H1 (cell line): ENCODE data around the gene FAM184B. TPM values are rescaled to one million over a fixed set of nuclear protein-coding genes. Genes with fewer than 3 reads are reported as not detected.

Experiments used
- CTCF ChIA-PET: fragments of 300-600 bp; sonication (Branson Sonifier 250); formaldehyde crosslinking; loops from one replicate; lab custom pipeline; 2021; ENCODE audit not compliant: partially characterized antibody; lab: Charles Lee
- POLR2A ChIA-PET: fragments of 300-600 bp; sonication (Branson Sonifier 250); formaldehyde crosslinking; loops from one replicate; lab custom pipeline; 2021; ENCODE audit warnings: inconsistent platforms; ENCODE audit not compliant: partially characterized antibody; lab: Charles Lee
- DNase-seq, 2 experiments: peaks; one replicate each; pipeline versions ENCODE4 v3.0.0 to v3.0.0-alpha.2; 2010 to 2022; ENCODE audit warnings: low spot score in 2 of 2, low read depth in 1 of 2, mixed read lengths in 1 of 2
- FAIRE-seq: peaks from 2 replicates; lab custom pipeline; 2011; peaks lifted over from hg19 to GRCh38; lab: Jason Lieb, UNC
- H2AFZ ChIP-seq: 2 replicates; pipeline ENCODE4 v1.8.1; 2012; ENCODE audit warnings: low read length, inconsistent platforms
- H2AK5ac ChIP-seq: 2 replicates; pipeline ENCODE4 v1.6.1; 2013; ENCODE audit warnings: low read depth, low read length
- H2BK120ac ChIP-seq: replicated peaks from 2 replicates; pipeline ENCODE3; 2013; ENCODE audit warnings: low read depth, low read length, inconsistent platforms
- H2BK12ac ChIP-seq: 2 replicates; pipeline ENCODE4 v1.6.1; 2013; ENCODE audit warnings: low read depth, low read length
- H2BK15ac ChIP-seq: 2 replicates; pipeline ENCODE4 v1.6.1; 2013; ENCODE audit warnings: low read length
- H2BK20ac ChIP-seq: 2 replicates; pipeline ENCODE4 v1.6.1; 2013; ENCODE audit warnings: low read length
- H2BK5ac ChIP-seq: 2 replicates; pipeline ENCODE4 v1.6.1; 2013; ENCODE audit warnings: low read depth, low read length
- H3K14ac ChIP-seq: 2 replicates; pipeline ENCODE4 v1.6.1; 2013; ENCODE audit warnings: inconsistent platforms; ENCODE audit not compliant: insufficient read length
- H3K18ac ChIP-seq: 2 replicates; pipeline ENCODE4 v1.6.1; 2013; ENCODE audit warnings: low read length; ENCODE audit errors: extremely low read depth
- H3K23ac ChIP-seq: 2 replicates; pipeline ENCODE4 v1.6.1; 2013; ENCODE audit warnings: inconsistent platforms; ENCODE audit not compliant: insufficient read length
- H3K23me2 ChIP-seq: 2 replicates; pipeline ENCODE4 v1.6.1; 2013; ENCODE audit warnings: low read depth, low read length
- H3K27ac ChIP-seq: 2 replicates; pipeline ENCODE4 v1.6.1; 2011; ENCODE audit warnings: low read depth, low read length, inconsistent platforms
- H3K27me3 ChIP-seq, 4 experiments: replicated peaks in 1 of 4; 1 replicate in 1 of 4; 2 replicates in 3 of 4; pipeline versions ENCODE4 v1.6.1 to v1.8.1; 2011 to 2013; ENCODE audit warnings: low read length in 3 of 4, mild to moderate bottlenecking in 3 of 4, inconsistent platforms in 2 of 4, mixed read lengths in 2 of 4, moderate library complexity in 1 of 4; ENCODE audit not compliant: control insufficient read depth in 3 of 4, insufficient read depth in 3 of 4; ENCODE audit errors: extremely low read depth in 1 of 4
- H3K36me3 ChIP-seq, 4 experiments: 2 replicates each; pipeline versions ENCODE4 v1.6.1 to v1.8.1; 2011 to 2013; ENCODE audit warnings: mild to moderate bottlenecking in 4 of 4, low read length in 3 of 4, moderate library complexity in 2 of 4, control low read depth in 1 of 4, inconsistent platforms in 1 of 4; ENCODE audit not compliant: insufficient read depth in 4 of 4, control insufficient read depth in 2 of 4
- H3K4ac ChIP-seq: replicated peaks from 2 replicates; pipeline ENCODE3; 2013; ENCODE audit warnings: low read length, low read depth, mixed read lengths, inconsistent platforms; ENCODE audit not compliant: insufficient read length
- H3K4me1 ChIP-seq, 4 experiments: replicated peaks in 1 of 4; 1 replicate in 1 of 4; 2 replicates in 3 of 4; pipeline versions ENCODE4 v1.6.1 to v1.8.1; 2011 to 2013; ENCODE audit warnings: low read length in 3 of 4, inconsistent platforms in 2 of 4, mixed read lengths in 1 of 4; ENCODE audit not compliant: insufficient read depth in 4 of 4, control insufficient read depth in 3 of 4
- H3K4me2 ChIP-seq, 2 experiments: 2 replicates each; pipeline versions ENCODE4 v1.6.1 to v1.8.1; 2011 to 2013; ENCODE audit warnings: low read depth in 2 of 2, low read length in 2 of 2, control low read depth in 1 of 2, inconsistent platforms in 1 of 2, mild to moderate bottlenecking in 1 of 2; ENCODE audit not compliant: insufficient read depth in 1 of 2
- H3K4me3 ChIP-seq, 4 experiments: fragments of 200-600, 300-600 bp in 1 of 4; sonication (generic), shearing (Covaris generic), sonication (Bioruptor Twin) in 1 of 4; 2 replicates each; pipeline versions ENCODE4 v1.5.1 to v1.8.1; 2011 to 2016; ENCODE audit warnings: low read length in 4 of 4, low read depth in 3 of 4, control low read depth in 2 of 4, inconsistent platforms in 2 of 4, mild to moderate bottlenecking in 2 of 4, mixed read lengths in 1 of 4, moderate library complexity in 1 of 4; ENCODE audit not compliant: insufficient read depth in 2 of 4; ENCODE audit errors: extremely low read depth in 1 of 4
- H3K56ac ChIP-seq: replicated peaks from 2 replicates; pipeline ENCODE3; 2013; ENCODE audit warnings: low read depth, mild to moderate bottlenecking, mixed read lengths, low read length, inconsistent platforms; ENCODE audit not compliant: insufficient read length
- H3K79me1 ChIP-seq: 2 replicates; pipeline ENCODE4 v1.6.1; 2013; ENCODE audit warnings: low read depth, low read length, control low read depth
- H3K79me2 ChIP-seq, 2 experiments: 2 replicates each; pipeline versions ENCODE4 v1.6.1 to v1.8.1; 2012 to 2013; ENCODE audit warnings: low read length in 2 of 2, mild to moderate bottlenecking in 2 of 2, inconsistent platforms in 1 of 2; ENCODE audit not compliant: insufficient read depth in 2 of 2, control insufficient read depth in 1 of 2
- H3K9ac ChIP-seq, 4 experiments: replicated peaks in 1 of 4; 1 replicate in 1 of 4; 2 replicates in 3 of 4; pipeline versions ENCODE4 v1.6.1 to v1.8.1; 2011 to 2013; ENCODE audit warnings: low read depth in 3 of 4, low read length in 3 of 4, control low read depth in 2 of 4, mild to moderate bottlenecking in 2 of 4, moderate library complexity in 2 of 4, inconsistent platforms in 1 of 4; ENCODE audit errors: extremely low read depth in 1 of 4
- H3K9me3 ChIP-seq, 2 experiments: 2 replicates each; pipeline versions ENCODE4 v1.6.1 to v1.8.1; 2012 to 2013; ENCODE audit warnings: mild to moderate bottlenecking in 2 of 2, moderate library complexity in 2 of 2, control low read depth in 1 of 2, inconsistent platforms in 1 of 2, low read depth in 1 of 2, low read length in 1 of 2, mixed read lengths in 1 of 2; ENCODE audit not compliant: insufficient read depth in 2 of 2
- H4K20me1 ChIP-seq, 2 experiments: replicated peaks in 1 of 2; 2 replicates each; pipeline versions ENCODE3 to v1.8.1; 2011 to 2013; ENCODE audit warnings: inconsistent platforms in 2 of 2, low read length in 2 of 2, mild to moderate bottlenecking in 1 of 2; ENCODE audit not compliant: insufficient read depth in 2 of 2, control insufficient read depth in 1 of 2
- H4K5ac ChIP-seq: 2 replicates; pipeline ENCODE4 v1.6.1; 2013; ENCODE audit warnings: low read length, low read depth, mixed read lengths, inconsistent platforms; ENCODE audit not compliant: insufficient read length
- H4K8ac ChIP-seq: 2 replicates; pipeline ENCODE4 v1.8.0; 2013; ENCODE audit warnings: mild to moderate bottlenecking, moderate library complexity, low read length, inconsistent platforms; ENCODE audit not compliant: insufficient read depth; ENCODE audit errors: extremely low read depth
- H4K91ac ChIP-seq: replicated peaks from 2 replicates; pipeline ENCODE3; 2013; ENCODE audit warnings: low read length, mixed read lengths, inconsistent platforms; ENCODE audit not compliant: insufficient read length
- BRCA1 ChIP-seq: IDR thresholded peaks from 2 replicates; pipeline ENCODE4 v1.6.1; 2012; ENCODE audit warnings: low read depth, low read length, improper control_type of control experiment
- CREB1 ChIP-seq: IDR thresholded peaks from 2 replicates; pipeline ENCODE4 v1.6.1; 2012; ENCODE audit warnings: inconsistent platforms
- CTCF ChIP-seq, 3 experiments: IDR thresholded peaks; 1 replicate in 2 of 3; 2 replicates in 1 of 3; pipeline versions ENCODE4 v1.5.1 to v1.6.1; 2011; ENCODE audit warnings: low read length in 3 of 3, mild to moderate bottlenecking in 3 of 3, inconsistent platforms in 2 of 3, low read depth in 1 of 3, moderate library complexity in 1 of 3; ENCODE audit not compliant: insufficient read depth in 1 of 3; ENCODE audit errors: control extremely low read depth in 1 of 3
- GTF2F1 ChIP-seq: IDR thresholded peaks from 2 replicates; pipeline ENCODE4 v1.6.1; 2012; ENCODE audit warnings: low read depth, low read length, improper control_type of control experiment, borderline replicate concordance
- KDM1A ChIP-seq: fragments of 200-600, 300-600 bp; sonication (generic); IDR thresholded peaks from 2 replicates; pipeline ENCODE4 v1.7.1; 2016; ENCODE audit warnings: mild to moderate bottlenecking, low read length, borderline replicate concordance
- RAD21 ChIP-seq, 2 experiments: IDR thresholded peaks in 1 of 2; conservative IDR thresholded peaks in 1 of 2; 2 replicates each; pipeline ENCODE4 v1.6.1; 2011; ENCODE audit warnings: low read depth in 2 of 2, low read length in 2 of 2, improper control_type of control experiment in 1 of 2, inconsistent platforms in 1 of 2, mild to moderate bottlenecking in 1 of 2, moderate library complexity in 1 of 2
- SAP30 ChIP-seq: fragments of 300-600 bp; sonication (generic); IDR thresholded peaks from 2 replicates; pipeline ENCODE4 v1.7.1; 2012; ENCODE audit warnings: low read length, moderate library complexity, mild to moderate bottlenecking, inconsistent platforms; ENCODE audit not compliant: insufficient read depth, insufficient replicate concordance
- SIN3A ChIP-seq, 2 experiments: IDR thresholded peaks in 1 of 2; conservative IDR thresholded peaks in 1 of 2; 2 replicates each; pipeline ENCODE4 v1.6.1; 2011 to 2012; ENCODE audit warnings: low read length in 2 of 2, improper control_type of control experiment in 1 of 2, low read depth in 1 of 2, mild to moderate bottlenecking in 1 of 2
- SP1 ChIP-seq: IDR thresholded peaks from 2 replicates; pipeline ENCODE4 v1.6.1; 2011; ENCODE audit warnings: low read depth, low read length
- SP2 ChIP-seq: IDR thresholded peaks from 2 replicates; pipeline ENCODE4 v1.6.1; 2012; ENCODE audit warnings: mild to moderate bottlenecking, low read length, inconsistent platforms
- TCF12 ChIP-seq: IDR thresholded peaks from 2 replicates; pipeline ENCODE4 v1.6.1; 2011; ENCODE audit warnings: low read depth, mild to moderate bottlenecking, low read length
- ZNF274 ChIP-seq: IDR thresholded peaks from 2 replicates; pipeline ENCODE4 v1.7.0; 2012; ENCODE audit warnings: low read length, borderline replicate concordance; ENCODE audit errors: extremely low read depth
- WGBS, 2 experiments: shearing (Covaris generic) in 1 of 2; methylation state at CpG; one replicate each; pipeline versions ENCODE4 v1.1.6 to v1.1.7; 2013 to 2015; ENCODE audit warnings: low lambda C conversion rate in 2 of 2, mixed read lengths in 2 of 2, inconsistent platforms in 1 of 2, low coverage in 1 of 2, missing lambda C conversion rate in 1 of 2; ENCODE audit not compliant: insufficient replicate concordance in 2 of 2, insufficient coverage in 1 of 2, insufficient read length in 1 of 2; ENCODE audit errors: extremely low coverage in 1 of 2, missing lambda C conversion rate in 1 of 2; 5-methylcytosine and 5-hydroxymethylcytosine counted together
- polyA plus RNA-seq, 7 experiments: library from polyadenylated mRNA; depleted of rRNA in 3 of 7; stranded (reverse) in 5 of 7; unstranded in 2 of 7; fragments of >200 nt in 5 of 7; fragments of 200-250 nt in 2 of 7; gene quantifications; 1 replicate in 5 of 7; 2 replicates in 1 of 7; 4 replicates in 1 of 7; pipeline versions ENCODE4 v1.2.1 to v1.2.3, GENCODE V29; 2011 to 2013; ENCODE audit warnings: missing spikeins in 2 of 7, mixed read lengths in 2 of 7
- total RNA-seq: library from RNA; stranded (reverse); fragmentation: NEBNext Ultra II Directional; extraction: Animal tissue kit (Norgen Biotek cat#: 25700); gene quantifications from 2 replicates; pipeline ENCODE4 v1.2.1, GENCODE V29; 2021

The FAM184B gene
- total and polyA plus RNA-seq, 2 of the 8 experiments (the other 6 are each of a cell fraction or from before 2014, with no cell fraction given) = 0.05 to 0.39 TPM

- Histone ChIP-seq H2BK15ac (no peak overlapping the region), H3K79me2 (no peaks in the 10 kb centered on the region), H3K9ac (no peak overlapping the region), H3K56ac (no peak overlapping the region), H2AFZ (no peak overlapping the region), H3K23ac (no peak overlapping the region), H3K4me3 (no peak overlapping the region), H4K20me1 (no peaks in the 10 kb centered on the region), H4K5ac (no peak overlapping the region), H2BK120ac (no peak overlapping the region), H3K27me3 (no peaks in the 10 kb centered on the region), H2AK5ac (no peak overlapping the region), H2BK12ac (no peak overlapping the region), H3K18ac (no peak overlapping the region), H3K9me3 (no peaks in the 10 kb centered on the region), H3K4me2 (no peak overlapping the region), H3K23me2 (no peaks in the 10 kb centered on the region; the same call in 1 of the 2 replicates), H3K14ac (no peak overlapping the region), H3K4ac (no peak overlapping the region), H3K79me1 (no peaks in the 10 kb centered on the region), H3K27ac (no peak overlapping the region), H2BK5ac (no peak overlapping the region), H4K8ac (no peak overlapping the region), H3K36me3 (no peaks in the 10 kb centered on the region), H2BK20ac (no peak overlapping the region), H3K4me1 (no peaks in the 10 kb centered on the region), H4K91ac (no peak overlapping the region)
- WGBS, 2 experiments = 88% methylated on average over 7 of the region's 8 CpGs; no CpG with 5 or more reads in 1 of the 2 experiments
- CTCF ChIA-PET = interaction anchor here (1.2 to 1.7 kb wide), 5 partner anchors 12 to 100 kb away, joined by 3 to 4 read pairs (median 3); no protein-coding TSS in a partner anchor
- FAIRE-seq (no peak), DNase-seq (no peak)
- POLR2A ChIA-PET = interaction anchor here (0.9 to 1.0 kb wide), 2 partner anchors 67 to 92 kb away, joined by 3 read pairs; no protein-coding TSS in a partner anchor
- TF ChIP-seq RAD21 (IDR thresholded peaks at IDR 0.05 in 1 of 2, conservative IDR thresholded peaks at IDR 0.05 in 1 of 2; ENCODE audit: low read depth in 2 of 2, low read length in 2 of 2) = no peak
- TF ChIP-seq ZNF274 = no peak
- no peak for TF ChIP-seq TCF12
- TF ChIP-seq SP2 = no peak
- TF ChIP-seq GTF2F1 = no peak
- no peak for TF ChIP-seq CREB1
- TF ChIP-seq SIN3A (conservative IDR thresholded peaks at IDR 0.05 in 1 of 2, IDR thresholded peaks at IDR 0.05 in 1 of 2; ENCODE audit: low read depth in 1 of 2, low read length in 2 of 2) = no peak
- TF ChIP-seq KDM1A = no peak
- no peak for TF ChIP-seq CTCF (IDR thresholded peaks at IDR 0.05; ENCODE audit: control extremely low read depth in 1 of 3, insufficient read depth in 1 of 3, low read depth in 1 of 3, low read length in 3 of 3)
- no peak for TF ChIP-seq BRCA1
- TF ChIP-seq SAP30 = no peak
- no peak for TF ChIP-seq SP1
These were observed 71.7 kb downstream of the FAM184B start for GRCh38 chr4:17709763-17710068.
